WTC11 (cell line): ENCODE results near the gene ZNF264. TPM values are rescaled to one million over a fixed set of nuclear protein-coding genes. Genes with fewer than 3 reads are reported as not detected.

Experiments used
- ATAC-seq: fragments of 200-7000 bp; cut with Tn5 transposase; 2 replicates; pipeline ENCODE4 v1.10.0; 2021; ENCODE audit warnings: mild to moderate bottlenecking, moderate library complexity
- CTCF ChIA-PET: fragments of 300-600 bp; sonication (Branson Sonifier 250); formaldehyde crosslinking; loops from one replicate; lab custom pipeline; 2021; ENCODE audit warnings: antibody characterized with exemption; lab: Charles Lee
- POLR2A ChIA-PET: fragments of 350-600 bp; sonication (Branson Sonifier 250); formaldehyde crosslinking; loops from one replicate; lab custom pipeline; 2021; ENCODE audit warnings: antibody characterized with exemption; lab: Charles Lee
- DNase-seq: peaks from one replicate; pipeline ENCODE4 v3.0.0; 2021; ENCODE audit warnings: low spot score
- H3K27ac Mint-ChIP-seq: 2 replicates; pipeline ENCODE4 v1.8.0; 2021; ENCODE audit warnings: mixed read lengths
- H3K27me3 Mint-ChIP-seq: 2 replicates; pipeline ENCODE4 v1.8.0; 2021; ENCODE audit warnings: low read depth, mild to moderate bottlenecking, moderate library complexity, mixed read lengths
- H3K36me3 Mint-ChIP-seq: 2 replicates; pipeline ENCODE4 v1.8.0; 2021; ENCODE audit warnings: mixed read lengths
- H3K4me1 Mint-ChIP-seq: 2 replicates; pipeline ENCODE4 v1.8.0; 2022; ENCODE audit warnings: mixed read lengths
- H3K4me3 Mint-ChIP-seq: 2 replicates; pipeline ENCODE4 v1.8.0; 2021; ENCODE audit warnings: mild to moderate bottlenecking, moderate library complexity, mixed read lengths
- H3K9me3 Mint-ChIP-seq: 2 replicates; pipeline ENCODE4 v1.8.0; 2021; ENCODE audit warnings: mixed read lengths
- GRHL2 ChIP-seq: fragments of 250-450 bp; sonication (Bioruptor Pico); IDR thresholded peaks from 2 replicates; pipeline ENCODE4 v1.8.0; 2022; ENCODE audit warnings: mild to moderate bottlenecking, moderate library complexity; ENCODE audit not compliant: insufficient replicate concordance, severe bottlenecking
- NR3C1 ChIP-seq: sonication (generic); formaldehyde crosslinking; conservative IDR thresholded peaks from 2 replicates; pipeline ENCODE4 v1.8.1; 2023; ENCODE audit warnings: low read depth, mild to moderate bottlenecking, missing genetic modification reagents
- SOX15 ChIP-seq: fragments of 250-450 bp; sonication (Bioruptor Pico); IDR thresholded peaks from 2 replicates; pipeline ENCODE4 v1.9.0; 2021; ENCODE audit warnings: mild to moderate bottlenecking
- ZBTB21 ChIP-seq: sonication (generic); formaldehyde crosslinking; IDR thresholded peaks from 2 replicates; pipeline ENCODE4 v1.8.1; 2023; ENCODE audit warnings: mild to moderate bottlenecking, missing genetic modification reagents, borderline replicate concordance
- ZNF317 ChIP-seq: sonication (generic); formaldehyde crosslinking; IDR thresholded peaks from 2 replicates; pipeline ENCODE4 v1.8.1; 2023; ENCODE audit warnings: low read depth, mild to moderate bottlenecking, moderate library complexity, missing genetic modification reagents, borderline replicate concordance
- ZNF416 ChIP-seq: fragments of 250-450 bp; sonication (Bioruptor Pico); IDR thresholded peaks from 2 replicates; pipeline ENCODE4 v1.9.0; 2021; ENCODE audit warnings: mild to moderate bottlenecking, inconsistent platforms
- total RNA-seq: library from RNA; stranded (reverse); gene quantifications from 3 replicates; pipeline ENCODE4 v1.2.3, GENCODE V29; 2021
- TF ChIP-seq, protein P1 (sequence below): sonication (generic); formaldehyde crosslinking; IDR thresholded peaks from 2 replicates; pipeline ENCODE4 v1.8.0; 2023; ENCODE audit warnings: missing genetic modification reagents
- TF ChIP-seq, protein P2 (sequence below): fragments of 200-600 bp; IDR thresholded peaks from 2 replicates; pipeline ENCODE4 v1.8.0; 2022; ENCODE audit warnings: antibody characterized with exemption
- TF ChIP-seq, protein P3 (sequence below): sonication (generic); formaldehyde crosslinking; IDR thresholded peaks from 2 replicates; pipeline ENCODE4 v1.8.0; 2022; ENCODE audit warnings: mild to moderate bottlenecking, missing genetic modification reagents
- TF ChIP-seq, protein P4 (sequence below): sonication (generic); formaldehyde crosslinking; IDR thresholded peaks from 2 replicates; pipeline ENCODE4 v1.8.0; 2022; ENCODE audit warnings: missing genetic modification reagents
- TF ChIP-seq, protein P5 (sequence below): sonication (generic); formaldehyde crosslinking; conservative IDR thresholded peaks from 2 replicates; pipeline ENCODE4 v1.8.1; 2023; ENCODE audit warnings: mild to moderate bottlenecking, low read depth, missing genetic modification reagents, moderate library complexity
- TF ChIP-seq, protein P6 (sequence below): fragments of 250-450 bp; sonication (Bioruptor Pico); conservative IDR thresholded peaks from 2 replicates; pipeline ENCODE4 v1.9.0; 2021; ENCODE audit warnings: mild to moderate bottlenecking

The ZNF264 gene
- total RNA-seq, 1 experiment from 2014 or later: 27.0 TPM

DNA sequence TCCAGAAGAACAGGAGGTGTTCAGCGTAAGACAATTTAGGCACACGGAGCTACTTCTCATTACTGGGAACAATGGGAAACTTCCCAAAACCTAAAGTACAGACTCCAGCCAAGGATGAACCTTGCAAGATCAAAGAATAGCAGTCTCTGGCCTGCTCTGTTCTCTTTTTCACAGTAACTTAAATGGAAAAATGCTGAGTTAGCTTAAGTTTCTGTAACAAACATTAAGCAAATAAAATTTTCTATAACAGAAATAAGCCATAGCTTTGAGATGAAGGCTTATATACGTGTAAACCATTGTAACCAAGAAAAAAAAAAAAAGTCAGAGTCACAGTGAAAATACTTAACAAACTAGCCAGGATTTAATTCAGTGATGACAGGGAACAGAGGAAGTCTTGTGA is 70.7 kb downstream of the ZNF264 start:
- no peaks in the 10 kb centered on the region for H3K36me3 Mint-ChIP-seq
- ATAC-seq: no peak
- H3K27ac Mint-ChIP-seq: no peak overlapping the region
- no peaks in the 10 kb centered on the region for H3K27me3 Mint-ChIP-seq
- no peaks in the 10 kb centered on the region for H3K9me3 Mint-ChIP-seq
- H3K4me3 Mint-ChIP-seq: no peak overlapping the region
- peaks cover 15% of the 10 kb centered on the region for H3K4me1 Mint-ChIP-seq
- TF ChIP-seq, protein P1, sequence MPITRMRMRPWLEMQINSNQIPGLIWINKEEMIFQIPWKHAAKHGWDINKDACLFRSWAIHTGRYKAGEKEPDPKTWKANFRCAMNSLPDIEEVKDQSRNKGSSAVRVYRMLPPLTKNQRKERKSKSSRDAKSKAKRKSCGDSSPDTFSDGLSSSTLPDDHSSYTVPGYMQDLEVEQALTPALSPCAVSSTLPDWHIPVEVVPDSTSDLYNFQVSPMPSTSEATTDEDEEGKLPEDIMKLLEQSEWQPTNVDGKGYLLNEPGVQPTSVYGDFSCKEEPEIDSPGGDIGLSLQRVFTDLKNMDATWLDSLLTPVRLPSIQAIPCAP (CRISPR knock-in tag): no peak
- TF ChIP-seq, protein P2, sequence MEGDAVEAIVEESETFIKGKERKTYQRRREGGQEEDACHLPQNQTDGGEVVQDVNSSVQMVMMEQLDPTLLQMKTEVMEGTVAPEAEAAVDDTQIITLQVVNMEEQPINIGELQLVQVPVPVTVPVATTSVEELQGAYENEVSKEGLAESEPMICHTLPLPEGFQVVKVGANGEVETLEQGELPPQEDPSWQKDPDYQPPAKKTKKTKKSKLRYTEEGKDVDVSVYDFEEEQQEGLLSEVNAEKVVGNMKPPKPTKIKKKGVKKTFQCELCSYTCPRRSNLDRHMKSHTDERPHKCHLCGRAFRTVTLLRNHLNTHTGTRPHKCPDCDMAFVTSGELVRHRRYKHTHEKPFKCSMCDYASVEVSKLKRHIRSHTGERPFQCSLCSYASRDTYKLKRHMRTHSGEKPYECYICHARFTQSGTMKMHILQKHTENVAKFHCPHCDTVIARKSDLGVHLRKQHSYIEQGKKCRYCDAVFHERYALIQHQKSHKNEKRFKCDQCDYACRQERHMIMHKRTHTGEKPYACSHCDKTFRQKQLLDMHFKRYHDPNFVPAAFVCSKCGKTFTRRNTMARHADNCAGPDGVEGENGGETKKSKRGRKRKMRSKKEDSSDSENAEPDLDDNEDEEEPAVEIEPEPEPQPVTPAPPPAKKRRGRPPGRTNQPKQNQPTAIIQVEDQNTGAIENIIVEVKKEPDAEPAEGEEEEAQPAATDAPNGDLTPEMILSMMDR: no peak
- TF ChIP-seq, protein P3, sequence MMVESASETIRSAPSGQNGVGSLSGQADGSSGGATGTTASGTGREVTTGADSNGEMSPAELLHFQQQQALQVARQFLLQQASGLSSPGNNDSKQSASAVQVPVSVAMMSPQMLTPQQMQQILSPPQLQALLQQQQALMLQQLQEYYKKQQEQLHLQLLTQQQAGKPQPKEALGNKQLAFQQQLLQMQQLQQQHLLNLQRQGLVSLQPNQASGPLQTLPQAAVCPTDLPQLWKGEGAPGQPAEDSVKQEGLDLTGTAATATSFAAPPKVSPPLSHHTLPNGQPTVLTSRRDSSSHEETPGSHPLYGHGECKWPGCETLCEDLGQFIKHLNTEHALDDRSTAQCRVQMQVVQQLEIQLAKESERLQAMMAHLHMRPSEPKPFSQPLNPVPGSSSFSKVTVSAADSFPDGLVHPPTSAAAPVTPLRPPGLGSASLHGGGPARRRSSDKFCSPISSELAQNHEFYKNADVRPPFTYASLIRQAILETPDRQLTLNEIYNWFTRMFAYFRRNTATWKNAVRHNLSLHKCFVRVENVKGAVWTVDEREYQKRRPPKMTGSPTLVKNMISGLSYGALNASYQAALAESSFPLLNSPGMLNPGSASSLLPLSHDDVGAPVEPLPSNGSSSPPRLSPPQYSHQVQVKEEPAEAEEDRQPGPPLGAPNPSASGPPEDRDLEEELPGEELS (CRISPR knock-in tag): no peak
- TF ChIP-seq NR3C1 (CRISPR knock-in tag) (no peak), SOX15 (CRISPR knock-in tag) (no peak), ZNF416 (CRISPR knock-in tag) (no peak), GRHL2 (no peak), ZBTB21 (CRISPR knock-in tag) (no peak), ZNF317 (CRISPR knock-in tag) (no peak)
- TF ChIP-seq, protein P4, sequence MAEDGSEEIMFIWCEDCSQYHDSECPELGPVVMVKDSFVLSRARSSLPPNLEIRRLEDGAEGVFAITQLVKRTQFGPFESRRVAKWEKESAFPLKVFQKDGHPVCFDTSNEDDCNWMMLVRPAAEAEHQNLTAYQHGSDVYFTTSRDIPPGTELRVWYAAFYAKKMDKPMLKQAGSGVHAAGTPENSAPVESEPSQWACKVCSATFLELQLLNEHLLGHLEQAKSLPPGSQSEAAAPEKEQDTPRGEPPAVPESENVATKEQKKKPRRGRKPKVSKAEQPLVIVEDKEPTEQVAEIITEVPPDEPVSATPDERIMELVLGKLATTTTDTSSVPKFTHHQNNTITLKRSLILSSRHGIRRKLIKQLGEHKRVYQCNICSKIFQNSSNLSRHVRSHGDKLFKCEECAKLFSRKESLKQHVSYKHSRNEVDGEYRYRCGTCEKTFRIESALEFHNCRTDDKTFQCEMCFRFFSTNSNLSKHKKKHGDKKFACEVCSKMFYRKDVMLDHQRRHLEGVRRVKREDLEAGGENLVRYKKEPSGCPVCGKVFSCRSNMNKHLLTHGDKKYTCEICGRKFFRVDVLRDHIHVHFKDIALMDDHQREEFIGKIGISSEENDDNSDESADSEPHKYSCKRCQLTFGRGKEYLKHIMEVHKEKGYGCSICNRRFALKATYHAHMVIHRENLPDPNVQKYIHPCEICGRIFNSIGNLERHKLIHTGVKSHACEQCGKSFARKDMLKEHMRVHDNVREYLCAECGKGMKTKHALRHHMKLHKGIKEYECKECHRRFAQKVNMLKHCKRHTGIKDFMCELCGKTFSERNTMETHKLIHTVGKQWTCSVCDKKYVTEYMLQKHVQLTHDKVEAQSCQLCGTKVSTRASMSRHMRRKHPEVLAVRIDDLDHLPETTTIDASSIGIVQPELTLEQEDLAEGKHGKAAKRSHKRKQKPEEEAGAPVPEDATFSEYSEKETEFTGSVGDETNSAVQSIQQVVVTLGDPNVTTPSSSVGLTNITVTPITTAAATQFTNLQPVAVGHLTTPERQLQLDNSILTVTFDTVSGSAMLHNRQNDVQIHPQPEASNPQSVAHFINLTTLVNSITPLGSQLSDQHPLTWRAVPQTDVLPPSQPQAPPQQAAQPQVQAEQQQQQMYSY (CRISPR knock-in tag): no peak
- TF ChIP-seq, protein P5, sequence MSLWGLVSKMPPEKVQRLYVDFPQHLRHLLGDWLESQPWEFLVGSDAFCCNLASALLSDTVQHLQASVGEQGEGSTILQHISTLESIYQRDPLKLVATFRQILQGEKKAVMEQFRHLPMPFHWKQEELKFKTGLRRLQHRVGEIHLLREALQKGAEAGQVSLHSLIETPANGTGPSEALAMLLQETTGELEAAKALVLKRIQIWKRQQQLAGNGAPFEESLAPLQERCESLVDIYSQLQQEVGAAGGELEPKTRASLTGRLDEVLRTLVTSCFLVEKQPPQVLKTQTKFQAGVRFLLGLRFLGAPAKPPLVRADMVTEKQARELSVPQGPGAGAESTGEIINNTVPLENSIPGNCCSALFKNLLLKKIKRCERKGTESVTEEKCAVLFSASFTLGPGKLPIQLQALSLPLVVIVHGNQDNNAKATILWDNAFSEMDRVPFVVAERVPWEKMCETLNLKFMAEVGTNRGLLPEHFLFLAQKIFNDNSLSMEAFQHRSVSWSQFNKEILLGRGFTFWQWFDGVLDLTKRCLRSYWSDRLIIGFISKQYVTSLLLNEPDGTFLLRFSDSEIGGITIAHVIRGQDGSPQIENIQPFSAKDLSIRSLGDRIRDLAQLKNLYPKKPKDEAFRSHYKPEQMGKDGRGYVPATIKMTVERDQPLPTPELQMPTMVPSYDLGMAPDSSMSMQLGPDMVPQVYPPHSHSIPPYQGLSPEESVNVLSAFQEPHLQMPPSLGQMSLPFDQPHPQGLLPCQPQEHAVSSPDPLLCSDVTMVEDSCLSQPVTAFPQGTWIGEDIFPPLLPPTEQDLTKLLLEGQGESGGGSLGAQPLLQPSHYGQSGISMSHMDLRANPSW (CRISPR knock-in tag): no peak
- TF ChIP-seq, protein P6, sequence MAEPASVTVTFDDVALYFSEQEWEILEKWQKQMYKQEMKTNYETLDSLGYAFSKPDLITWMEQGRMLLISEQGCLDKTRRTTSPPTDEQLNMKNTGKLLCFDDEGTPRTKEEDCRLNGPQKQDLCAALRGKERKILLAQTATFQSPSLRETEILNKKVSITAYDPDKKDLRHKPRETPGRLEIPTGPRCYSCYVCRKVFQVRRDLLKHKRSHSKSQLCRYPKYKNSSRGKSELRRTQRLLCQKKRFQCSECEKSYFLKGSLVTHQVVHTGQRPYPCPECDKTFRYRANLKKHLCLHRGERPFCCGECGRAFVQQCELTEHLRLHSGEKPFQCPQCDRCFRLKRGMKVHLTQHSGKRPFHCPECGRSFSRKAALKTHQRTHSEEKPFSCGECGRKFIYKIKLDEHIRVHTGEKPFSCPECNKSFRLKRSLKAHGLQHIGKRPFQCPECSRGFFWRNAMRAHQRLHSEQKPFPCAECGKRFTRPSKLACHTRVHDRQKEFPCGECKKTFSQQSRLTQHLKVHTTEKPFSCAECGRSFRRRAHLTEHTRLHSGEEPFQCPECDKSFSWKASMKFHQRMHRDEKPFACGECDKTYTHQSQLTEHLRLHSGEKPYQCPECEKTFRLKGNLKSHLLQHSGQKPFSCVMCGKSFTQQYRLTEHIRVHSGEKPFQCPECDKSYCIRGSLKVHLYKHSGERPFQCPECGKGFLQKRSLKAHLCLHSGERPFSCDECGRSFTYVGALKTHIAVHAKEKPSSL (CRISPR knock-in tag): no peak
- ChIA-PET POLR2A (no interaction called here), CTCF (no interaction called here)
- no peak for DNase-seq
